Neural cell (in vitro differentiated cells): ENCODE data around the gene MINDY4. TPM values are rescaled to one million over a fixed set of nuclear protein-coding genes. Genes with fewer than 3 reads are reported as not detected.
"Not testable (repeated sequence)": the region's sequence is repeated elsewhere in the genome, so short reads cannot be mapped to it uniquely, and the experiment has no call there.

Experiments
- H2AFZ ChIP-seq: fragments of 200-600, 300-800 bp; sonication (generic), shearing (Covaris generic); 2 replicates; pipeline ENCODE4 v1.6.0; 2014; ENCODE audit warnings: low read depth, mild to moderate bottlenecking, antibody characterized with exemption, low read length, moderate library complexity
- H3F3A ChIP-seq: fragments of 200-600 bp; shearing (Covaris generic); 2 replicates; pipeline ENCODE4 v1.6.1; 2016; ENCODE audit warnings: mild to moderate bottlenecking, moderate library complexity, mixed read lengths, antibody characterized with exemption, low read length; ENCODE audit not compliant: insufficient read depth, poor library complexity, severe bottlenecking
- H3K27ac ChIP-seq: fragments of 200-600, 300-800 bp; sonication (generic), shearing (Covaris generic); 2 replicates; pipeline ENCODE4 v1.5.1; 2014; ENCODE audit warnings: mild to moderate bottlenecking, low read length, moderate library complexity
- H3K27me3 ChIP-seq: fragments of 300-800, 200-600 bp; sonication (generic), shearing (Covaris generic); 2 replicates; pipeline ENCODE4 v1.6.0; 2014; ENCODE audit warnings: mild to moderate bottlenecking, low read depth, low read length, moderate library complexity; ENCODE audit not compliant: insufficient read depth
- H3K36me3 ChIP-seq: fragments of 300-800, 200-600 bp; sonication (generic), shearing (Covaris generic); 2 replicates; pipeline ENCODE4 v1.5.1; 2014; ENCODE audit warnings: mild to moderate bottlenecking, antibody characterized with exemption, low read length, moderate library complexity; ENCODE audit not compliant: insufficient read depth
- H3K4me2 ChIP-seq: fragments of 300-800, 200-600 bp; sonication (generic), shearing (Covaris generic); 2 replicates; pipeline ENCODE4 v1.6.0; 2014; ENCODE audit warnings: mild to moderate bottlenecking, low read length
- H3K4me3 ChIP-seq: fragments of 300-800, 200-600 bp; sonication (generic), shearing (Covaris generic); 2 replicates; pipeline ENCODE4 v1.5.1; 2014; ENCODE audit warnings: mild to moderate bottlenecking, low read length, moderate library complexity
- H3K79me2 ChIP-seq: fragments of 200-600 bp; shearing (Covaris generic); replicated peaks from 2 replicates; pipeline ENCODE4 v1.6.0; 2014; ENCODE audit warnings: mild to moderate bottlenecking, low read length, moderate library complexity; ENCODE audit not compliant: insufficient read depth
- H3K9ac ChIP-seq: fragments of 300-800, 200-600 bp; sonication (generic), shearing (Covaris generic); 2 replicates; pipeline ENCODE4 v1.6.1; 2016; ENCODE audit warnings: mild to moderate bottlenecking, low read length, mixed read lengths
- H3K9me2 ChIP-seq: fragments of 200-600 bp; shearing (Covaris generic); 2 replicates; pipeline ENCODE4 v1.6.1; 2016; ENCODE audit warnings: mild to moderate bottlenecking, low read length, mixed read lengths; ENCODE audit not compliant: insufficient read depth
- H3K9me3 ChIP-seq: fragments of 200-600, 300-800 bp; sonication (generic), shearing (Covaris generic); 2 replicates; pipeline ENCODE4 v1.6.1; 2016; ENCODE audit warnings: mild to moderate bottlenecking, mixed run types, low read length, moderate library complexity, mixed read lengths
- H4K20me1 ChIP-seq: fragments of 200-600 bp; shearing (Covaris generic); 2 replicates; pipeline ENCODE4 v1.6.1; 2016; ENCODE audit warnings: mild to moderate bottlenecking, mixed run types; ENCODE audit not compliant: insufficient read depth
- EP300 ChIP-seq: fragments of 450-650 bp; conservative IDR thresholded peaks from 2 replicates; pipeline ENCODE4 v1.6.1; 2014; ENCODE audit warnings: antibody characterized with exemption, mild to moderate bottlenecking, moderate library complexity; ENCODE audit not compliant: poor library complexity, severe bottlenecking
- EZH2 ChIP-seq: fragments of 200-600, 300-800 bp; shearing (Covaris generic), sonication (generic); IDR thresholded peaks from 2 replicates; pipeline ENCODE4 v1.6.1; 2014; ENCODE audit warnings: antibody characterized with exemption, low read length, borderline replicate concordance, mild to moderate bottlenecking; ENCODE audit not compliant: insufficient read depth, poor library complexity, severe bottlenecking
- MXI1 ChIP-seq: fragments of 450-650 bp; conservative IDR thresholded peaks from 2 replicates; pipeline ENCODE4 v1.6.1; 2014; ENCODE audit warnings: antibody characterized with exemption, mild to moderate bottlenecking; ENCODE audit not compliant: poor library complexity, severe bottlenecking
- POLR2AphosphoS5 ChIP-seq: IDR thresholded peaks from 2 replicates; pipeline ENCODE4 v1.6.1; 2012
- RAD21 ChIP-seq: fragments of 450-650 bp; conservative IDR thresholded peaks from 2 replicates; pipeline ENCODE4 v1.6.1; 2014; ENCODE audit warnings: antibody characterized with exemption, mild to moderate bottlenecking, moderate library complexity
- SMC3 ChIP-seq: fragments of 450-650 bp; conservative IDR thresholded peaks from 2 replicates; pipeline ENCODE4 v1.6.1; 2014; ENCODE audit warnings: antibody characterized with exemption, mild to moderate bottlenecking, moderate library complexity; ENCODE audit not compliant: poor library complexity
- TAF1 ChIP-seq: IDR thresholded peaks from 2 replicates; pipeline ENCODE4 v1.6.1; 2012; ENCODE audit warnings: low read depth
- polyA plus RNA-seq: library from polyadenylated mRNA; depleted of rRNA; stranded (reverse); fragments of >200 nt; gene quantifications from 2 replicates; pipeline ENCODE4 v1.2.3, GENCODE V29; 2014
- TF ChIP-seq, protein P1 (sequence below): fragments of 450-650 bp; IDR thresholded peaks from 2 replicates; pipeline ENCODE4 v1.5.1; 2014; ENCODE audit warnings: antibody characterized with exemption, mild to moderate bottlenecking, moderate library complexity; ENCODE audit not compliant: poor library complexity, severe bottlenecking
- TF ChIP-seq, protein P2 (sequence below): IDR thresholded peaks from 2 replicates; pipeline ENCODE4 v1.6.1; 2012; ENCODE audit warnings: borderline replicate concordance

Gene MINDY4
- polyA plus RNA-seq, 1 donor from 2014 or later, result 1.0 TPM

DNA sequence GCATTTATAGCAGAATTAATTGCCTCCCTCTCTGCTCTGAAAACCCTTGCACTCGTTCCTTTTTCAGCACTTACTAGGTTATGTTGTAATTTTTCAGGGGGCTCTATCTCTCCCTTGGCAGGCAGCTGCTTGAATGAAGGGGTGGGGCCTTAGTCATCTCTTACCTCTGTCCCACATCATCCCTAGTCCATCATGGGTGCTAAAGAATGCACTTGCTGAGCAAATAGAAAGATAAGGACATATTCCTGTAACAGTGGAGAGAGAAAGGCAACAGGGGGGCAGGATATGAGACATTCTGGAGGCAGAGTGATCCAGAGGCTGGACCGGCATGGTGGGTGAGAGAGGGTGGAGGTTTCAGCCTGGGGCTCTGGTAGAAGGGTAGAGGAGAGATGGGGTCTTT lies 60.0 kb downstream of the MINDY4 start:
- H3K79me2 ChIP-seq, result no peaks in the 10 kb centered on the region
- no peaks in the 10 kb centered on the region for H3F3A ChIP-seq
- H3K9me3 ChIP-seq, result no peaks in the 10 kb centered on the region
- no peaks in the 10 kb centered on the region for H4K20me1 ChIP-seq
- H3K4me3 ChIP-seq, result no peak overlapping the region
- no peak overlapping the region for H2AFZ ChIP-seq
- no peaks in the 10 kb centered on the region for H3K27me3 ChIP-seq
- H3K27ac ChIP-seq, result no peak overlapping the region
- no peaks in the 10 kb centered on the region for H3K9me2 ChIP-seq
- H3K4me2 ChIP-seq, result no peak overlapping the region
- no peak for TF ChIP-seq POLR2AphosphoS5
- no peak for TF ChIP-seq EP300
- TF ChIP-seq MXI1, result no peak
- TF ChIP-seq SMC3, result no peak
- TF ChIP-seq EZH2, result no peak
- TF ChIP-seq, protein P1, sequence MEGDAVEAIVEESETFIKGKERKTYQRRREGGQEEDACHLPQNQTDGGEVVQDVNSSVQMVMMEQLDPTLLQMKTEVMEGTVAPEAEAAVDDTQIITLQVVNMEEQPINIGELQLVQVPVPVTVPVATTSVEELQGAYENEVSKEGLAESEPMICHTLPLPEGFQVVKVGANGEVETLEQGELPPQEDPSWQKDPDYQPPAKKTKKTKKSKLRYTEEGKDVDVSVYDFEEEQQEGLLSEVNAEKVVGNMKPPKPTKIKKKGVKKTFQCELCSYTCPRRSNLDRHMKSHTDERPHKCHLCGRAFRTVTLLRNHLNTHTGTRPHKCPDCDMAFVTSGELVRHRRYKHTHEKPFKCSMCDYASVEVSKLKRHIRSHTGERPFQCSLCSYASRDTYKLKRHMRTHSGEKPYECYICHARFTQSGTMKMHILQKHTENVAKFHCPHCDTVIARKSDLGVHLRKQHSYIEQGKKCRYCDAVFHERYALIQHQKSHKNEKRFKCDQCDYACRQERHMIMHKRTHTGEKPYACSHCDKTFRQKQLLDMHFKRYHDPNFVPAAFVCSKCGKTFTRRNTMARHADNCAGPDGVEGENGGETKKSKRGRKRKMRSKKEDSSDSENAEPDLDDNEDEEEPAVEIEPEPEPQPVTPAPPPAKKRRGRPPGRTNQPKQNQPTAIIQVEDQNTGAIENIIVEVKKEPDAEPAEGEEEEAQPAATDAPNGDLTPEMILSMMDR, result no peak
- no peak overlapping the region for H3K9ac ChIP-seq
- no peaks in the 10 kb centered on the region for H3K36me3 ChIP-seq

DNA sequence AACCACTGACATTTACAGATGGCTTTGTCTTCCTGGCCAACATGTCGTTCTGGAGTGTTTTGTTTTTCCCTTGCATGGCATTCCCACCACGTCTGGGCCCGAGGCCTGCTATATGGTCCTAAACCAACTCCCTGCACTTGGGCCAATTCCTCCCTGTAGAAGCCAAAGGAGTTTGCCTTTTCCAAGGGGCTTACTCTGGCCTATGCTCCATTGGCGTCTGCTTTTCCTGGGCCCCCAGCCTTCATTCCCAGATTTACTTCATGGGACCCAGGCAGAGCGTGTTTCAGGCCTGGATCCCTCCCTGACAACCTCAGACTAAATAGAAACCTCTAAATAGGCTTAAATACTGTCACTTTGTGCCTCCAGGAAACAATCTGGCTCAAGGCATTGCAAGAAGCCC lies 60.7 kb downstream of the MINDY4 start:
- no peak overlapping the region for H3K4me2 ChIP-seq
- no peak overlapping the region for H2AFZ ChIP-seq
- TF ChIP-seq, protein P2, sequence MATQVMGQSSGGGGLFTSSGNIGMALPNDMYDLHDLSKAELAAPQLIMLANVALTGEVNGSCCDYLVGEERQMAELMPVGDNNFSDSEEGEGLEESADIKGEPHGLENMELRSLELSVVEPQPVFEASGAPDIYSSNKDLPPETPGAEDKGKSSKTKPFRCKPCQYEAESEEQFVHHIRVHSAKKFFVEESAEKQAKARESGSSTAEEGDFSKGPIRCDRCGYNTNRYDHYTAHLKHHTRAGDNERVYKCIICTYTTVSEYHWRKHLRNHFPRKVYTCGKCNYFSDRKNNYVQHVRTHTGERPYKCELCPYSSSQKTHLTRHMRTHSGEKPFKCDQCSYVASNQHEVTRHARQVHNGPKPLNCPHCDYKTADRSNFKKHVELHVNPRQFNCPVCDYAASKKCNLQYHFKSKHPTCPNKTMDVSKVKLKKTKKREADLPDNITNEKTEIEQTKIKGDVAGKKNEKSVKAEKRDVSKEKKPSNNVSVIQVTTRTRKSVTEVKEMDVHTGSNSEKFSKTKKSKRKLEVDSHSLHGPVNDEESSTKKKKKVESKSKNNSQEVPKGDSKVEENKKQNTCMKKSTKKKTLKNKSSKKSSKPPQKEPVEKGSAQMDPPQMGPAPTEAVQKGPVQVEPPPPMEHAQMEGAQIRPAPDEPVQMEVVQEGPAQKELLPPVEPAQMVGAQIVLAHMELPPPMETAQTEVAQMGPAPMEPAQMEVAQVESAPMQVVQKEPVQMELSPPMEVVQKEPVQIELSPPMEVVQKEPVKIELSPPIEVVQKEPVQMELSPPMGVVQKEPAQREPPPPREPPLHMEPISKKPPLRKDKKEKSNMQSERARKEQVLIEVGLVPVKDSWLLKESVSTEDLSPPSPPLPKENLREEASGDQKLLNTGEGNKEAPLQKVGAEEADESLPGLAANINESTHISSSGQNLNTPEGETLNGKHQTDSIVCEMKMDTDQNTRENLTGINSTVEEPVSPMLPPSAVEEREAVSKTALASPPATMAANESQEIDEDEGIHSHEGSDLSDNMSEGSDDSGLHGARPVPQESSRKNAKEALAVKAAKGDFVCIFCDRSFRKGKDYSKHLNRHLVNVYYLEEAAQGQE, result no peak
- TF ChIP-seq MXI1 (no peak), SMC3 (no peak), RAD21 (no peak), EZH2 (no peak), EP300 (no peak), POLR2AphosphoS5 (no peak), TAF1 (no peak)
- TF ChIP-seq, protein P1, result no peak
- H3K9ac ChIP-seq, result no peak overlapping the region
- no peak overlapping the region for H3K4me3 ChIP-seq
- no peak overlapping the region for H3K27ac ChIP-seq
- H3K9me3 ChIP-seq, result no peaks in the 10 kb centered on the region
- no peaks in the 10 kb centered on the region for H3K36me3 ChIP-seq
- no peaks in the 10 kb centered on the region for H4K20me1 ChIP-seq
- H3K79me2 ChIP-seq, result no peaks in the 10 kb centered on the region
- no peaks in the 10 kb centered on the region for H3K9me2 ChIP-seq
- H3F3A ChIP-seq, result no peaks in the 10 kb centered on the region
- no peaks in the 10 kb centered on the region for H3K27me3 ChIP-seq

DNA sequence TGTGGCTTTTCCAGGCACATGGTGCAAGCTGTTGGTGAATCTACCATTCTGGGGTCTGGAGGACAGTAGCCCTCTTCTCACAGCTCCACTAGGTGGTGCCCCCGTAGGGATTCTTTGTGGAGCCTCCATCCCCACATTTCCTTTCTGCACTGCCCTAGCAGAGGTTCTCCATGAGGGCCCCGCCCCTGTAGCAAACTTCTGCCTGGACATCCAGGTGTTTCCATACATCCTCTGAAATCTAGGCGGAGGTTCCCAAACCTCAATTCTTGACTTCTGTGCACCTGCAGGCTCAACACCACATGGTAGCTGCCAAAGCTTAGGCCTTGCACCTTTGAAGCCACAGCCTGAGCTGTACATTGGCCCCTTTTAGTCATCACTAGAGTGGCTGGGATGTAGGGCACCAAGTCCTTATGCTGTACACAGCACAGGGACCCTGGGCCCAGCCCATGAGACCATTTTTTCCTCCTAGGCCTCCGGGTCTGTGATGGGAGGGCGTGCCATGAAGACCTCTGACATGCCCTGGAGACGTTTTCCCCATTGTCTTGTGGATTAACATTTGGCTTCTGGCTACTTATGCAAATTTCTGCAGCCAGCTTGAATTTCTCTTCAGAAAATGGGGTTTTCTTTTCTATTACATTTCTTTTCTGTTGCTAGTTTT lies 62.9 kb downstream of the MINDY4 start:
- not testable (repeated sequence) for H3F3A ChIP-seq, H3K4me2 ChIP-seq, H3K36me3 ChIP-seq, H3K9me2 ChIP-seq, H2AFZ ChIP-seq, H3K27me3 ChIP-seq, H4K20me1 ChIP-seq, H3K9me3 ChIP-seq, H3K4me3 ChIP-seq, H3K9ac ChIP-seq, H3K79me2 ChIP-seq, H3K27ac ChIP-seq
